HG03342 (cell line): ENCODE data around the gene MEF2B.

ENCODE experiments used
- ATAC-seq: cut with Tn5 transposase; IDR thresholded peaks from one replicate; pipeline ENCODE4 v1.9.1; 2021; ENCODE audit warnings: mild to moderate bottlenecking, moderate library complexity; ENCODE audit not compliant: unreplicated experiment

MEF2B gene

DNA sequence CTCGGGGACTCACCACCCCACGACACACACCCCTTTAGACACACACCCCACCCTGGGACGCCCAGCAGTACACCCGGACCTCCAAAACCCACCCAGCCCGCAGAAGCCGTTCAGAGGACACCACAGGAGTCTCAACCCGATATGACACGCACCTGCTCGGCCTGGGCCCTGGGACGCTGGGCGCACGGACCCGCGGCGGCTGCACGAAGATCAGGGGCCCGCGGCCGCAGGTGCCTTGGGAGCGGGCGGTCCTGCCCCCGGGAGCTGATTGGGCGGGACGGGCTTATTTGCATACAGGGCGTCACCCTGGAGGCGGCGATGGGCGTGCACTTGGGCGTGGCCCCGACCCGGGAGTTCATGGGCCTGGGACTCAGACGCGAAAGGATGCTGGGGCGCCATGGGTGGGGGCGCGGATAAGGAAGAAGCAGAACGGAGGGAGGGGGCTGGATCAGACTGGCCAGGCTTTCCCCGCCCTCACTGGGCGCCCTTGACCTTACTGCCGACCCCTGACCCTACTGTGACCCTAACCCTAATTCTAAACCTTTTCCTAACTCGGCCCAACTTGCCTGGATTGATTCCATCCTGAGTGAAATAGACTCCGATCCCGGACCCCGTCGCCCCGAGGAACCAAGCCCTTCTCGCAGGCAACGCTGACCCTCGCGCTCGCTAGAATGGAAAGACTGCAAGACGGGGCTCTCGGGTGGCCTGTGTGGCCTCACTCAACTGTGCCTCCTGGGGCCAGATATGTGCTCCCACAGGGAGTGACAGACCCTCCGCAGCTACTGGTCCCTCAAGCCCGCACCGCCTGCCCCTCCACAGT is at the start of gene MEF2B:
Gene MEF2B, minus strand, starts transcription at position 211 of the 820 bp plus-strand sequence. CDS start 19,528 bp downstream, outside the sequence.
- ATAC-seq, result peak; percentile 80

DNA sequence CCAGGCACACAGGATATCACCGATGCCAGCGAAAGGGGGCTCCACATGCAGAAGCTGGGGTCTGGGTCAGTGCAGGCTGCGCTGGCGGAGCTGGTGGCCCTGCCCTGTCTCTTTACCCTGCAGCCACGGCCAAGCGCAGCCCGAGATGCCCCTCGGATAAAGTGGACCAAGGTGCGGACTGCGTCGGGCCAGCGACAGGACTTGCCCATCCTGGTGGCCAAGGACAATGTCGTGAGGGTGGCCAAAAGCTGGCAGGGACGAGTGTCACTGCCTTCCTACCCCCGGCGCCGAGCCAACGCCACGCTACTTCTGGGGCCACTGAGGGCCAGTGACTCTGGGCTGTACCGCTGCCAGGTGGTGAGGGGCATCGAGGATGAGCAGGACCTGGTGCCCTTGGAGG is 48.8 kb upstream of the MEF2B start:
- ATAC-seq, result no peak

DNA sequence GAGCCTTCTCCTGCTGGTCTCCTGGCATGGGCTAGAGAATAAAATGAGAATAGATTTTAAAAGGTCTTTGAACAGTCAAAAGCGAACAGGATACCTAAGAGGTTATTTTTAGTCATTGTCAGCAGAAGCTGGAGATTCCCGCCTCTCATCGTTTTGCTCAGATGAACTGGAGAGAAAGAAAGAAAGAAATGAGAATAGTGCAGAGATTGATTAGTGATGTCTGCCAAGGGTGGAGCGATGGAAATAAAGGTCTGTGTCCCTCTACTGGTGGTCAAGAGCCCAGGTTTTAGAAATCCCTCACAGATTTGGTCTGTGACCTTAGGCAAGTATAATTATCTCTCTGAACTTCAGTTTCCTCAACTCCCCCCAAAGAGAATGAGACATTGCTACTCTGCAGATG is 47.0 kb upstream of the MEF2B start:
- ATAC-seq, result no peak

DNA sequence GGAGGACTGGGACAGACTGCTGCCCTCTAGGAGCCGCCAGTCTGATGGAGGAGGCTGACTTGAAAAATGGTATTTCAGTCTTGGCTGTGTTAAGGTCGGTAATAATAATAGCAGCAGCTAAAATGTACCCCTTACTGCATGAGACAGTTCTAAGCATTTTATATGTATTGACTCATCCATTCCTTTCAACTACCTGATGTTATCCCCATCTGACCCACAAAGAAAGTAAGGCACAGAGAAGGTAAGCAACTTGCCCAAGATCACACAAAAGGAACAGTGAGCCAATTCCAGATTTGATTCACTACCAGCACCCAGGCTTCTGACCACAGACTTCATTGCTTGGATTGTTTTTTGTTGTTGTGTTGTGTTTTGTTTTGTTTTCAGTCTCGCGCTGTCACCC is 45.7 kb upstream of the MEF2B start:
- ATAC-seq, result no peak

DNA sequence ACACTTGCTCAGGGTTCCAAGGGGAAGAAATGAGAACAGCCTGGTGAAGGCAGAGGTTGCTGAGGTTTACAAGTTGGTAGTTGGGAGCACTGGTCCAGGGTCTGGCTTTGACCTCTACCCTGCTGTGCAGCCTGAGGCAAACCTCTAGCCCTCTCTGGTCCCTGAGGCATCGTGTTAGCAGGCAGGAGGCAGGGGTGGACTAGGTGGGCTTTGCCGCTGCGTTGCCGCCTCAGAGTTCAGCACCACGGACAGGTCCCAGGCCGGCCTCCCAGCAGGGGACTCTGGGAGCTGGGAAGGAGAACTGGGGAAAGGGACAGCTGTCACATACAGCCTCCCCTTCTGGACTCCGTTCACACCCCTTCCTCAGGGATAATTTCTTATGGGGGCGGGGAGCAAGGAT is 44.8 kb upstream of the MEF2B start:
- no peak for ATAC-seq

DNA sequence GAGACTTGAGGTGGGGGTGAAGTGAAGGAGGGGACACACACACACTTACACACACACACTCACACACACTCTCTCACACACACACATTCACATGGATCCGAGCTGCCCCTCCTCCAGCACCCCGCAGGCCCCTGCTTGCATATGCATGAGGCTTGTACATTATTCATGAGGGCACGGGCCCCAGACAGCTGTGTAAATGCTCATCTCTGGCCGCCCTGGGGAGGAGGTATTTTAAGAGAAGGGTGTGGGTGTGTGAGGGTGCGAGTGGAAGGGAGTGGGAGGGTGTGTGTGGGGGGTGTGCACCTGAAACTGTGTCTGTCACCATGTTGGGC is 44.1 kb upstream of the MEF2B start:
- ATAC-seq, result no peak

DNA sequence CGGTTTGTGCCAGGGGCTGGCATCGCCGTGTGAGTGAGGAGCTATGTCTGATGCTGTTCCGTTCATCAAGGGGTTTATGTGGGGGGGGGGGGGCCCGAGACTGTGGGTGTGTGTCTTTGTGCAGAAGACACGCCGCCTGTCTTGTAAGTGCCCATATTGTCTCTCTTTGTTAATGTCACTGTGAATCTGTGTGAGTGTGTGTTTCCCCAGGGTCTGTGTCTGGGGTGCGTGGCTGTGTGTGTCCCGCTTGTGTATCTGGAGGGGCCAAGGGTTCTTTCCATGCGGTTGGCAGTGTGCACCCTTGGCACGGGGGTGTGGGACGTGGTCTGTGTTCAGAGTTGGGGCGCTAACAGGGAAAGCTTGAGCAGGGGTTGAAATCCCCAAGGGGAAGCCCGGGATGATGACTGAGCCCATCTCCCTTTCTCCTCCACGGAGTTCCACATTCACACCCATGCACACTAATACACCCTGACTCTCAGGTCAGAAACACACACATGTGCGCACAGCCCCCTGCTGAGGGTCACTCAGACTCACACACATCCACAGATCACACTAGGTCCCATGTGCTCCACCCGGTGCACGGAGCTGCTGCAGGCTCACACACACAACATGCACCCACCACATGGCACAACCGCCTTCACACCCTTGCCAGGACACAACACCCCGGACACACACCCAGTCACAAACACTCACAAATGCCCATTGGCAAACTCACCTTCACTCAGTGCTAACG is 43.5 kb upstream of the MEF2B start:
- ATAC-seq, result no peak

DNA sequence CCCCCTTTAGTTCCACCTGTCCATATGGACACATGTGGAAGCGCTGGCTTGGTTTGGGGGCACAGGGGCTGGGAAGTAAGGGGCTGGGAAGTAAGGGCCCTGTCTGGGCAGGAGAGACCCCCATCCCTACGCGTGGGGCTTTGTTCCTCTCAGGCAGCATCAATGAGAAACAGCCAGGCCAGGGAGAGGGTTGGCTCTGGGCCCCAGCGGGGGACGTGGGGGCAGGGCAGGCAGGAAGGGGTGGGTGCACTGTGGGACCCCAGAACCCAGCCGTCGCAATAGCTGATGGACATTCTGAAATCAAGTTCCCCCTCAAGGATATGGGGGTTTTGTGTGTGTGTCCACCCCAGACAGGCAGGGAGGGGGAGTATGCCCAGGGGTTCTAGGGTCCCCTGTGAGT is 42.9 kb upstream of the MEF2B start:
- ATAC-seq, result no peak

DNA sequence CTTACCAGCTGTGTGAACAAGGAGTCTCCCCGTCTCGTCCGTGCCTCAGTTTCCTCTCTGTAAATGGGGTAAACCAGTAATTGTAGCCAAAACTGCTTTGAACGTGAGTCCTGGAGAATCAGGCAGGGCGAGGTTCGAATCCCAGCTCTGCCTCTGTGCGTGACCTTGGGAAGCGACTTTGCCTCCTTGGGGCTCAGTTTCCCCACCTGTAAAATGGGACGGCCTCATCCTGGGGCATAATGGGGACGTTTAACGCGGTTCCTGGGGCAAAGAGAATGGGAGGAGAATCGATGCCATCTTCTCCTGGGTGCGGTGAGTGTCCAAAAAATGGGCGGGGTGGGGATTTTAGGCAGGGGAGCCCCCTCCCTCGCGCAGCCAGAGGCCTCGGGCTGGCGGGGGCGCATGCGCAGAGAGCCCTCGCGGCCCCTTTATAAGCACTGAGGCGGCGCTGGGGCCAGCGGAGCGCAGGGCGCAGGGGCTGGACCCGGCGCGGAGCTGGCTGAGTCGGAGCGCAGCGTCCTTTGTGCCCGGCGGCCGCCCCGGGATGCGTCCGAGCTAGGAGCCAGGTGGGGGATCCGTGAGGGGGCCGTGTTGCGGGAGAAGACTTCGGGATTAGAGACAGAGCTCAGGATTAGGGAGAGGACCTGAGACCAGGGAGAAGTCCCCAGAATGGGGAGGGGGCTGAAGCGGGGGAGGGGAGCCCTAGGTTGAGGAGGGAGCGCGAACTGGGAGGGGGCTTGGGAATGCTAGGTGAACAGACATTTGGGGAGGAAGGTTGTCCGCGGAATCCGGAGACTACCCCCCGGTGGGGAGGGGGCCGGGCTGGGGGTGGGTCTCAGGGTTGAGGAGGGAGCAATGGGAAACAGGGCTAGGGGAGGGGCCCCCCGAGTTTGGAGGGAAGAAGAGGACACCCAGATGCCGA is 41.7 kb upstream of the MEF2B start, which contains the start of gene NCAN:
Gene NCAN, plus strand, starts transcription at position 460 of the 922 bp plus-strand sequence. CDS start 4,996 bp downstream, outside the sequence.
- ATAC-seq, result no peak

DNA sequence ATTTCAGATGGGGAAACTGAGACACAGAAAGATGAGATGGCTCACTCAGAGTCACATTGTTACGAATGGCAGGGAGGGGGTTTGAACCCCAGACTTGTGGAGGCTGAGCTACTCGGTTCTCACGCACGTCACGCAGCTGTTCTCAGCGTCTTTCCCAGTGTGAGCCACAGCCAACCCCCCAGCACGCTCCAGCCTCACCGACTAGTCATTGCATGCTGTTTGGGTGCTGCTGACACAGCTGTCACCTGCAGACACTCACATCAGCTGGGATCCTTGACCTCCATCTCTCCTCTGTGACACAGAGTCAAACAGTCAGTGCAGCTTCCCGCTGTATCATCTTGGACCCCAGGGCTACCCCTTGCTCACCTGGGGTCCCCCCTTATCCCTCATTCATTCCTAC is 39.3 kb upstream of the MEF2B start:
- no peak for ATAC-seq

DNA sequence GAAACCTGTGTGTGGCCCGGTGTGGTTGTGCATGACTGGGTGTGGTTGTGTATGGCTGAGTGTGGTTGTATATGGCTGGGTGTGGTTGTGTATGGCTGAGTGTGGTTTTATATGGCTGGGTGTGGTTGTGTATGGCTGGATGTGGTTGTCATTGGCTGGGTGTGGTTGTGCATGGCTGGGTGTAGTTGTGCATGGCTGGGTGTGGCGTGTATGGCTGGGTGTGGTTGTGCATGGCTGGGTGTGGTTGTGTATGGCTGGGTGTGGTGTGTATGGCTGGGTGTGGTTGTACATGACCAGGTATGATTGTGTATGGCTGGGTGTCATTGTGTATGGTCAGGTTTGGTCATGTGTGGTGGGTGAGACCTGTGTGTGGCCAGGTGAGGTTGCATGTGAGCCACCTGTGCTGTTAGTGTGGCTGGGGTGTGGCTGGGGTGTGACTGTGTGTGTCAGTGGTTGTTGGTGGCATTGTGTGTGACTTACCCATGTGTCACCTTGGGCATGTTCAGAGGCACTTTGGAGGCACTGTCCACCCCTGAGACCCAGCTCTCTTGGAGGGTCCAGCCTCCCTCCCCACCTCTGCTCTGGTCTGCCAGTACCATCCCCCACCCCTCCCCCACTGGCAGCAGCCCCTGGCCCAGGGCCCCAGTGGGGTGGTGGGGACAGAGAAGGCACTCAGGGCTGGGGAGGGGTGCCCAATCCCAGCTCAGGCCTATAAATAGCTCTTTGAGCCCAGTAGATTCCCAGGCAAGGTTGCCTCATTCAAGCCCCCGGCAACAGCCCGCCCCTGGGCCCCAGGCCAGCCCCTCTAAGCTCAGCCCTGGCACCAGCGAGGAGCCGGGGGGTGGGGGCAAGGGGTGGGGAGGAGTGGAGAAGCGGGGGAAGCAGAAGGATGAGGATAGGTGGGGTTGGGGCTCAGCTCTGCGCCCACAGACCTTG is 37.8 kb upstream of the MEF2B start:
- ATAC-seq, result no peak

DNA sequence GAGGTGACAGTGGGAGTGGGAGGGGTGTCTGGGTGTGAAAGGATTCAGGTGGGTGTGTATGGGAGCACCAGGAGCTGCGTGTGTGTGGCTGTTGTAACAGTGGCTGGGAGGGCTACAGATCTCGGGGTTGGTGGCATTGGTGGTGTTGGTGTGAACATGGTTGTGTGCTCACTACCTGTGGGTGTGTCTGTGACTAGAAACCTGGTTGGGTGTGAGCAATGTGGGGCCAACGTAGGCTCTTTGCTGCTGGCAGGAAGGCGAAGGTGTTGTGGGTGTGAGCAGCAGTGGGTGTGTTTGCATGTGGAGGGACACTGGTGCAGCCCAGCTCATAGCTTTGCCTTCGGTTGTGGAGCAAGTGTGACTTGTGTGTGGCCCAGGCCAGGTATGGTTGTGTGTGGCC is 36.9 kb upstream of the MEF2B start:
- no peak for ATAC-seq

DNA sequence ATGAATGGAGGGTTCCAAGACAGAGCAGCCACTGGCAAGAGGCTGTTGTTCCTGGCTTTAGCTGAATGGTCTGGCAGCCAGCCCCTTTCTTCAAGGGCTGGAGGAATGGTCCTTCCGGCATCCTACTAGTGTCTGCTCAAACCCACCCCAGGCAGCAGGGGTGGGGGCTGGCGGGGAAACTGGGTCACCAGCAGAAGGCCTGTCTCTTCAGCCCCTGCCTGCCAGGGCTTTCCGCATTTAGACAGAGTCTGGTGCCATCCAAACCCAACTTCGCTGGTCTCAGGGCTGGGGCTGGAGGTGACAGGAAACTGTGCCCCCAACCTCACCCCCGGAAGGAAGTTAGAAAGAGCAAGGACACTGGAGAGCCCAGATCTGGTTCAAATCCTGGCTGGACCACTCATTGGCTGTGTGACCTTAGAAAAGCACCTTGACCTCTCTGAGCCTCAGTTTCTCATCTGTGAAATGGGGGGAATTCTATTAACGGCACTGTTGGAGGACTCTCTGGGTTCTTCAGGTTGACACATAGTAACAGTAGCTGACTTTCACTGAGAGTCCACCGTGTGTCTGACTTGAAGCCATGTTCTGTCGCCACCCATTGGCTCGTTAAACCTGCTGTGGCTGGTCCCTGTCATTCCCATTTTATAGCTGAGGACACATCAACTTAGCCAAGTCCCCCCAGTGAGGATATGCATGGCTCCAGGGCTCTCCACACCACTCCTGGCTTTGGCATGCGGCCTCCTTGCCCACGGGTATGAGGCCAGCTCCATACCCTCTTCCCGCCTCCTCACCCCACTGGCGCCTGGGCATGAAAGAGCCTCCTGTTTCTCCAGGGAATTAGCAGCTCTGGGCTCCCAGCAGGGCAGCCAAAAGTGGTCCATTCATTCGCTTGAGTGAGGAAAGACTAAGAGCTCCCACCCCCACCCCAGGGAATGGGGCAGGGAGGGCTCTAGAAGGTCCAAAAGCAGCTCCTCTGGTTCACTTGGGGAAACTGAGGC is 35.6 kb upstream of the MEF2B start:
- ATAC-seq, result no peak

DNA sequence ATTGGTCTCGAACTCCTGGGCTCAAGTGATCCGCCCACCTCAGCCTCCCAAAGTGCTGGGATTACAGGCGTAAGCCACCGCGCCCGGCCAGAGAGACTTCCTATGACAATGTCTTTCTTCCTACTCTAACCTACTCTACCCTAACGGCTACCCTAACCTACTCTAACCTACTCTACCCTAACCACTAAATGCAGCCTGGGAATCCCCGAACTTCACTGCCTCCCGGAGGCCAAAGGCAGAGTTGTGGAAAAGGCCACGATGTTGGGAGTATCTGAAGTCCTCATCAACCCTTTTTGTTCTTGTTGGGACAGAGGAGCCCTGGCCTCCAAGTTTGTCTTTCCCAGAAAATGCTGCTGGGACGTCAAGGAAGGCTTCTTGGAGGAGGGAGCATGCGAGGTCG is 34.1 kb upstream of the MEF2B start:
- ATAC-seq, result no peak

DNA sequence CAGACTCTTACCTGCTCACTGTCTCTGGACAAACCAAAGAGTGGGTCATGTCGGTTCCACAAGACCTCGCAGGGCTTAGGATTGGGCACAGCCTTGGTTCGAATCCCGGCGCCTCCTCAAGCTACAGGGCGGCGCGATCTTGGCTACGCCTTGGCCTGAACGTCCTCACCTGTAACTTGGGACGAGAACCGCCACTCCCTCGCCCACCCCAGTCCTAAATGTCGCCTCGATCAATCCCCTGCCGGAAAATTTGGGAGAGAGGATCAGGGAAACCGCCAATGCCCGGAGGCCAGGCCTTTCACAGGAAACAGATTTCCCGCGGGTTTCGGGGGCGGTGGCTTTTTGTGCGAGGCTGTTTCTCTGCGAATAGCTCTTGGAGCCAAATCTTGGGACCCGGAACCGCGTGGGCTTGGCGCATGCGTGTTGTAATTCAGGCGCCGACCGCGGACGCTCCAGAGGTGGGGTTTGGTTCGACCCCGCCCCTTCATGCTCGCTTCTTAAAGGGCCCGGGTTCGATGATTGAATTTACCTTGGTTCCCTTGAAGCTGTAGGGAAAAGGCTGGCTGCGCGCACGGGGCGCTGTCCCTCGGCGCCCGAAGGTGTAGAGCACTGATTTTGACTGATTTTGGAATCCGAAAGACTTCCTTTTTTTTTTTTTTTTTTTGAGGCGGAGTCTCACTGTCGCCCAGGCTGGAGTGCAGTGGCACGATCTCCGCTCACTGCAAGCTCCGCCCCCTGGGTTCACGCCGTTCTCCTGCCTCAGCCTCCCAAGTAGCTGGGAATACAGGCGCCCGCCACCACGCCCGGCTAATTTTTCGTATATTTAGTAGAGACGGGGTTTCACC is 33.2 kb upstream of the MEF2B start, which contains the start of gene NR2C2AP:
Gene NR2C2AP, minus strand, starts transcription at position 403 of the 845 bp plus-strand sequence. Its CDS starts 354 bp downstream, at position 49.
- ATAC-seq, result peak; percentile 50

DNA sequence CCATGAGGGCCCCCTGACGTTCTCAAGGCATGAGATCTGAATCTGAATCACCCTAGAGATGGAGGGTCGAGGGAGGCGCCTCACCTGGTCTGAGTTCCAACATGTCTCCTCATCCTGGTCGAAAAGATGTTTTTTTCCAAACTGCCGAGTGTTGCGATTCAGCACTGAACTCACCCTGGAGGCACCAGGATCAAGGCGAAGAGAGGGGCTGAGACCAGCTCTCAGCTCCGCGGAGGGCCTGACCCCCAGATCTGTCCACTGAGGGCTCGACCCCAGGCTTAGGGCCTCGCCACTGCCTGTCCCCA is 32.6 kb upstream of the MEF2B start:
- ATAC-seq, result peak; percentile 11

DNA sequence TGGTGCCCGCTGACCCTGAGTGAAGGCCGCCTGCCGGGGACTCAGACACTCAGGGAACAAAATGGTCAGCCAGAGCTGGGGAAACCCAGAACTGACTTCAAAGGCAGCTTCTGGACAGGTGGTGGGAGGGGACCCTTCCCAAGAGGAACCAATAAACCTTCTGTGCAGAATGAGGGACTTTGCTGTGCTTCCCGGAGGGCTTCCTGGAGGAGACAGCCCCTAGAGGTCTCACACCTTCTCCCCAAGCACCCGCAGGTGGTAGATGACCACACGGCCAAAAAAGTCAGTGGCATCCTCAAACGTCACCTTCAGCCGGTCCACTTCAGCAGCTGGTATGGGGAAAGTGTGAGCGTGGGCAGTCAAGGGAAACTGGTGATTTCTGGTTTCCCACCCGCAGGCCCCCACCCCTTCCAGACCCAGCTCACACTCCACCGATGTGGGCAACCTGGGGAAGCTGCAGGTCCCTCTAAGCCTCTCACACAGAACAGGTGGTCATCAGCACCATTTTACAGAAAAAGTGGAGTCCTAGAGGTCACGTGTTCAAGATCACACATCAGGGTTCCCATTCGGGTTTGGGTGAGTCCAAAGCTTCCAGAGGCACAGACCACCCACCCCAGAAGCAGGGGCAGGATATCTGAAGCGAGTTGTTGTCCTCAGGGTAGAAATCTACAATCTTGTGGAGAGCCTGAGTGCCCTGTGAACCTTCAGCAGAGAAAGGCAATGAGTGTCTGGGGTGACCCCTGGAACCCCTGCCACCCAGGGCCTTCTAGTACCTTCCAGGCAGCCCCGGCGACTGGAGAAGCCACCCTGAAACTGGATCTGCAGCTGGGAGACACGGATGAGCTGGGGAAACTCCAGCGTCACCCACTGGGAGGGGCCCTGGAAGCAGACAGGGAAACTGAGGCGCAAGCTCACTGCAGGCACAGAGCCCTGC is 31.9 kb upstream of the MEF2B start:
- ATAC-seq, result no peak
